Gastrocnemius medialis (tissue), 4 donors: Measurements from ENCODE around the gene COL20A1.

ENCODE experiments used
- POLR2A ChIP-seq, 2 donors: fragments of 450-650 bp; IDR thresholded peaks; one replicate each; pipeline ENCODE4 v1.6.1; 2017; ENCODE audit warnings: antibody characterized with exemption in 2 of 2, mild to moderate bottlenecking in 2 of 2, moderate library complexity in 2 of 2
- TF ChIP-seq, protein P1 (sequence below), 5 experiments: fragments of 450-650 bp in 3 of 5; fragments of 200-600 bp in 2 of 5; sonication (generic) in 2 of 5; IDR thresholded peaks in 4 of 5; conservative IDR thresholded peaks in 1 of 5; 1 replicate in 4 of 5; 2 replicates in 1 of 5; pipeline ENCODE4 v1.5.1; 2016 to 2019; ENCODE audit warnings: antibody characterized with exemption in 5 of 5, mild to moderate bottlenecking in 3 of 5, moderate library complexity in 3 of 5

DNA sequence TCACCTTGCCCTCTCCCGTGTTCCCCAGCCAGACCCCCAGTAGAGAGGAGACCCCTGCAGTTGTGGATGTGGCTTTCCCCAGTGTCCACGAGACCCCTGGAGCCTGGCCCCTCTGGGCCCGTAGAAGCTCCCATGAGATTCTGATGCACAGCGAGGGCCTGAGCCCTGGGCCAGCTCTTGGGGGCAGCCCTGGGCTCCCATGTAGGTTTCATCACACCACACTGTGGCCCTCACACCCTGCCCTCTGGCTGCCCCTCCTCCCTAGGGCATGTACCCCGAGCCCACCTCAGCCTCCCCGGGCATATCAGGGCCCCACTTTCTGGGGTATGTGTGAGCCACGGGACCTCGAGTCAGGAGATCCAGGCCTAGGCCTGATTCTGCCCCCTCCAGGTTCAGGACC is 75.2 kb downstream of the COL20A1 start:
- no peak for TF ChIP-seq POLR2A (IDR thresholded peaks at IDR 0.05)
- TF ChIP-seq, protein P1, sequence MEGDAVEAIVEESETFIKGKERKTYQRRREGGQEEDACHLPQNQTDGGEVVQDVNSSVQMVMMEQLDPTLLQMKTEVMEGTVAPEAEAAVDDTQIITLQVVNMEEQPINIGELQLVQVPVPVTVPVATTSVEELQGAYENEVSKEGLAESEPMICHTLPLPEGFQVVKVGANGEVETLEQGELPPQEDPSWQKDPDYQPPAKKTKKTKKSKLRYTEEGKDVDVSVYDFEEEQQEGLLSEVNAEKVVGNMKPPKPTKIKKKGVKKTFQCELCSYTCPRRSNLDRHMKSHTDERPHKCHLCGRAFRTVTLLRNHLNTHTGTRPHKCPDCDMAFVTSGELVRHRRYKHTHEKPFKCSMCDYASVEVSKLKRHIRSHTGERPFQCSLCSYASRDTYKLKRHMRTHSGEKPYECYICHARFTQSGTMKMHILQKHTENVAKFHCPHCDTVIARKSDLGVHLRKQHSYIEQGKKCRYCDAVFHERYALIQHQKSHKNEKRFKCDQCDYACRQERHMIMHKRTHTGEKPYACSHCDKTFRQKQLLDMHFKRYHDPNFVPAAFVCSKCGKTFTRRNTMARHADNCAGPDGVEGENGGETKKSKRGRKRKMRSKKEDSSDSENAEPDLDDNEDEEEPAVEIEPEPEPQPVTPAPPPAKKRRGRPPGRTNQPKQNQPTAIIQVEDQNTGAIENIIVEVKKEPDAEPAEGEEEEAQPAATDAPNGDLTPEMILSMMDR (IDR thresholded peaks at IDR 0.05 in 4 of 5, conservative IDR thresholded peaks at IDR 0.05 in 1 of 5), result no peak
